Small intestine (tissue), 7 donors: ENCODE data around the gene GPX4. TPM values are rescaled to one million over a fixed set of nuclear protein-coding genes. Genes with fewer than 3 reads are reported as not detected.

ENCODE experiments used
- DNase-seq, 2 donors: peaks; one replicate each; pipeline versions ENCODE4 v3.0.0 to v3.0.0-alpha.2; 2013
- FAIRE-seq: peaks from 2 replicates; lab custom pipeline; 2012; peaks lifted over from hg19 to GRCh38; lab: Jason Lieb, UNC
- H3K27ac ChIP-seq, 3 donors: one replicate each; pipeline ENCODE4 v1.5.1; 2013; ENCODE audit warnings: low read length in 2 of 3, mild to moderate bottlenecking in 2 of 3, control low read depth in 1 of 3, inconsistent platforms in 1 of 3, low read depth in 1 of 3, moderate library complexity in 1 of 3
- H3K27me3 ChIP-seq, 3 donors: one replicate each; pipeline ENCODE4 v1.6.1; 2013; ENCODE audit warnings: low read length in 3 of 3, inconsistent platforms in 1 of 3; ENCODE audit not compliant: control insufficient read depth in 3 of 3, insufficient read depth in 3 of 3
- H3K36me3 ChIP-seq, 3 donors: one replicate each; pipeline ENCODE4 v1.6.1; 2013; ENCODE audit warnings: low read length in 3 of 3, inconsistent platforms in 1 of 3, low read depth in 1 of 3, mild to moderate bottlenecking in 1 of 3, moderate library complexity in 1 of 3; ENCODE audit not compliant: control insufficient read depth in 3 of 3, insufficient read depth in 2 of 3
- H3K4me1 ChIP-seq, 3 donors: one replicate each; pipeline ENCODE4 v1.6.1; 2013; ENCODE audit warnings: low read length in 2 of 3, inconsistent platforms in 1 of 3, low read depth in 1 of 3, mild to moderate bottlenecking in 1 of 3, moderate library complexity in 1 of 3; ENCODE audit not compliant: control insufficient read depth in 3 of 3, insufficient read depth in 2 of 3
- H3K4me3 ChIP-seq, 3 donors: one replicate each; pipeline ENCODE4 v1.5.1; 2013; ENCODE audit warnings: low read length in 3 of 3, control low read depth in 1 of 3, inconsistent platforms in 1 of 3, low read depth in 1 of 3, mild to moderate bottlenecking in 1 of 3, moderate library complexity in 1 of 3
- H3K9me3 ChIP-seq, 2 donors: one replicate each; pipeline ENCODE4 v1.6.1; 2013; ENCODE audit warnings: low read depth in 1 of 2, low read length in 1 of 2; ENCODE audit not compliant: control insufficient read depth in 2 of 2, insufficient read depth in 1 of 2
- WGBS, 3 donors: extraction: QIAGEN DNeasy Blood & Tissue Kit; methylation state at CpG; one replicate each; pipeline ENCODE4 v1.1.7; 2013; 5-methylcytosine and 5-hydroxymethylcytosine counted together
- polyA plus RNA-seq, 4 donors: library from polyadenylated mRNA; stranded (reverse) in 3 of 4; unstranded in 1 of 4; fragments of 200-250 nt in 3 of 4; fragments of 120-200 nt in 1 of 4; gene quantifications; one replicate each; pipeline versions ENCODE4 v1.2.1 to v1.2.3, GENCODE V29; 2013
- donor health status: healthy with polysubstance abuse.
- donor health status: control.
- donor health status: control.
- donor health status: Bipolar disorder and iron deficiency.
- donor health status: healthy.

The GPX4 gene
- polyA plus RNA-seq, 4 donors = 335 to 1,298 (median 781) TPM

DNA sequence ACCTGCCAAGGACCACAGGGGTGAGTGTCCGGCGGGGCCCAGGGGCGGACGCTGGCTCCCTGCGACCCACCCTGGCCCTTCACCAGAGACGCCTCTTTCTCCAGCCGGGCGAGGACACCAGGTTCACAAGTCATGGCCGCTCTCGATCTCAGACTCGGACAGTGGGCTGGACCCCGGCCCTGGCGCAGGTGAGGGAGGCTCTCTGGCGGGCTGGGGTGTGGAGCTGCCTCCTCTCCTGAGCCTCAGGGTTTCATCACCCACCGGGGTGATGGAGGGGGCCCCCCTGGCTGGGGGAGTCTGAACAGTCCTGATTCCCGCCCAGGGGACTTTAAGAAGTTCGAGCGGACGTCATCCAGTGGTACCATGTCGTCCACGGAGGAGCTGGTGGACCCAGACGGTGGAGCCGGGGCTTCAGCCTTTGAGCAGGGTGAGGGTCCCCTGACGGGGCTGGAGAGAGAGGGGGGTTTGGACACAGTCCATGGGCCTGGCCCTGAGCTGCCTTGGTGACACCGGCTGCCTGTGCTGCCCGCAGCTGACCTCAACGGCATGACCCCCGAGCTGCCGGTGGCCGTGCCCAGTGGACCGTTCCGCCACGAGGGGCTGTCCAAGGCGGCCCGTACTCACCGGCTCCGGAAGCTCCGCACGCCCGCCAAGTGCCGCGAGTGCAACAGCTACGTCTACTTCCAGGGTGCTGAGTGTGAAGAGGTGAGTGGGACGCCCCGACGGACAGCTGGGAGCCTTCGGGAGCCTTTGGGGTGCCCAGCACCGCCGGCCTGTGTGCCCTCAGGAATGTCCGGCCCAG is 23.2 kb upstream of the GPX4 start:
- DNase-seq = no peak
- H3K27ac ChIP-seq = no peak overlapping the region
- H3K4me1 ChIP-seq = peaks cover 0 to 20% (median 4%) of the 10 kb centered on the region in 3 donors
- H3K9me3 ChIP-seq = peaks cover 0 to 6% of the 10 kb centered on the region in 2 donors
- H3K36me3 ChIP-seq = peaks cover 3 to 20% (median 4%) of the 10 kb centered on the region in 3 donors
- 94 to 95% (median 95%) methylated on average over 43 to 50 of the region's 50 CpGs for WGBS, 3 donors
- H3K27me3 ChIP-seq = peaks cover 0 to 6% (median 0%) of the 10 kb centered on the region in 3 donors
- no peak for FAIRE-seq
- H3K4me3 ChIP-seq = no peak overlapping the region

DNA sequence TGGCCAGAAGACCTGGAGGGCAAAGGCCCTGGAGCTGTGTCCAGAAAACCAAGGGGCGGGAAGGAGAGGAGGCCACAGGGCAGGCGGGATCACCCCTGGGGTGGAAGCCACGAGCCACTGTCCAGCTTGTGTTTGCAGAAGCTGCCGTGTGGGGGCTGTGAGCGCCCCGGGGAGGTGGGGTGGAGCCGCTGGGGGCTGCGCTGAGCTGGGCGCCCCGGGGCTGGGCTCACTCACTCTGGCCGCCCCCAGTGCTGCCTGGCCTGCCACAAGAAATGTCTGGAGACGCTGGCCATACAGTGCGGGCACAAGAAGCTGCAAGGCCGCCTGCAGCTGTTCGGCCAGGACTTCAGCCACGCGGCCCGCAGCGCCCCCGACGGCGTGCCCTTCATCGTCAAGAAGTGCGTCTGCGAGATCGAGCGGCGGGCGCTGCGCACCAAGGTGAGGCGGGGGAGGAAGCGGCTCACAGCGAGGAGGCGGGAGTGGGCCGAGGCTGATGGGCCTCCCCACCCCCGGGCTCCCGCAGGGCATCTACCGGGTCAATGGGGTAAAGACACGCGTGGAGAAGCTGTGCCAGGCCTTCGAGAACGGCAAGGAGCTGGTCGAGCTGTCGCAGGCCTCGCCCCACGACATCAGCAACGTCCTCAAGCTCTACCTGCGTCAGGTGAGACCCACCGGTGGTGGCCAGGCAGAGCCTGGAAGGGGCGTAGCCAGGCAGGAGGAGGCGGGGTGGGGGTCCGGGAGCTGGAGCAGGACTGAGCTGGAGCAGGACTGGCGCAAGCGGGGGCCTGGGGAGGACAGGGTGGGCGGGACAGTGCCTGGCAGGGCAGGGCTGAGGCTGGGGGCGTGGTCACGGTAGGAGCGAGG is 22.3 kb upstream of the GPX4 start:
- FAIRE-seq = no peak
- DNase-seq = peak in 1 of 2 donors; percentile 53

DNA sequence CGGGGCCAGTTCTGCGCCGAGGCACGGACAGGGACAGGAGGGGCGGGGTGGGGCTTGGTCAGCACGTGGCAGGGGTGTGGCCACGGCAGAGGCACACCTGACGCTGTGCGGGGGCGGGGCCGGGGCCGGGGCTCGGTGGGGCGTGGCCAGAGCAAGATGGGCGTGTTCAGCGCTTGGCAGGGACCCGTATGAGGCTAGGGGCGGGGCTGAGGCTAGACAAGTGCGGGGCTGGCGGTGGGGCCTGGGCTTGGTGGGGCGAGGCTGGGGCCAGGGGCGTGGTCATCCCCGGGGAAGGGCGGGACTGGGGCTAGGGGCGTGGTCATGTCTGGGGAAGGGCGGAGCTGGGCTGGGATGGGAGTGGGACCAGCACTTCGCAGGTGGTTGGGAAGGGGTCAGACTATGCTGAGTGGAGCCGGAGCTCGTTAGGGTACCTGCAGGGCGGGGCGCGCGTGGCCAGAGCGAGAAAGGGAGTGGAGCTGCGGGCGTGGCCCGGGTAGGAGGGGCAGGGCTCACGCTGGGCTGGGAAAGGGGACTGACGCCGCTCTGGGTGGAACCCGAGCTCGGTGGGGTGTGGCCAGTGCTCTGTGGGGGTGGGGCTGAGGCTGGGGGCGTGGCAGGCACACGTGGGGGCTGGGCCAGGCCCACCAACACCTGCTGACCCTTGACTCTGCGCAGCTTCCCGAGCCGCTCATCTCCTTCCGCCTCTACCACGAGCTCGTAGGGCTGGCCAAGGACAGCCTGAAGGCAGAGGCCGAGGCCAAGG is 21.4 kb upstream of the GPX4 start:
- 10 to 31% (median 14%) methylated on average over 37 to 51 of the region's 51 CpGs for WGBS, 3 donors
- Histone ChIP-seq H3K9me3 (peaks cover 0 to 6% of the 10 kb centered on the region in 2 donors), H3K4me1 (peaks cover 0 to 20% (median 4%) of the 10 kb centered on the region in 3 donors), H3K27ac (peak overlapping the region; percentile 73 to 86 (median 83)), H3K36me3 (peaks cover 3 to 38% (median 4%) of the 10 kb centered on the region in 3 donors), H3K4me3 (peak overlapping the region in 2 of 3 donors; percentile 50 to 54), H3K27me3 (no peaks in the 10 kb centered on the region)
- FAIRE-seq = no peak
- DNase-seq = peak; percentile 93 to 96

More for the DNA sequence above, 22.3 kb upstream of the GPX4 start:
- H3K4me3 ChIP-seq = peak overlapping the region in 2 of 3 donors; percentile 20 to 22
- no peaks in the 10 kb centered on the region for H3K27me3 ChIP-seq
- H3K9me3 ChIP-seq = peaks cover 0 to 6% of the 10 kb centered on the region in 2 donors
- H3K36me3 ChIP-seq = peaks cover 3 to 29% (median 4%) of the 10 kb centered on the region in 3 donors
- WGBS, 3 donors = 55 to 69% (median 56%) methylated on average over 54 to 58 of the region's 58 CpGs
- peaks cover 0 to 20% (median 4%) of the 10 kb centered on the region in 3 donors for H3K4me1 ChIP-seq
- H3K27ac ChIP-seq = peak overlapping the region; percentile 33 to 69 (median 48)

DNA sequence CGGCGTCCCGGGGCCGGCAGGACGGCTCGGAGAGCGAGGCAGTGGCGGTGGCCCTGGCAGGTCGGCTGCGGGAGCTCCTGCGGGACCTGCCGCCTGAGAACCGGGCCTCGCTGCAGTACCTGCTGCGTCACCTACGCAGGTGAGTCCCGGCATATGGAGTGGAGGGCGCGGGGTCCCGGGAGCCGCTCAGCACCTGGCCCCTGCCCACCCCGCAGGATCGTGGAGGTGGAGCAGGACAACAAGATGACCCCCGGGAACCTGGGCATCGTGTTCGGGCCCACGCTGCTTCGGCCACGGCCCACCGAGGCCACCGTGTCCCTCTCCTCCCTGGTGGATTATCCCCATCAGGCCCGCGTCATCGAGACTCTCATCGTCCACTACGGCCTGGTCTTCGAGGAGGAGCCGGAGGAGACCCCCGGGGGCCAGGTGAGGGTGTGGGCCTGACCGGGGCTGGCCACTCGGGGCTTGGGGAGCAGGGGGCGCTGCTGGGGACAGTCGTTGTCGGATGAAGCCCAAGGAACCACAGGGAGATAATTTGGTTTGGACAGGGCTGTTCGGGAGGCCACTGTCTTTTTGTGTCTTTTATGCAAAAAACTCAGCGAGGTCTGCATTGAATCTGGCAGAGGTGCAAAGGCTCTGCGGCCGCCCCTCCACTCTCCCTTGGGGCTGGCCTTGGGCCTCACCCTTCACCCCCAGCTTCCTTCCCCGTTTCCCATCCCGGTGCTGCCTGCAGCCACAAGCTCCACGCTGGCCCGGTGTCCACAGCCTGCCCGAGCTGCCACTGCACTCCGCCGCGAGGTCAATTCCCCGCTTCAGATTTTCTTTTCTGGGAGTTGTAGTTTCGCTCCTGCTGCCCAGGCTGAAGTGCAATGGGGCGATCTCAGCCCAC is 20.6 kb upstream of the GPX4 start:
- 22 to 77% (median 45%) methylated on average over 55 to 59 of the region's 59 CpGs for WGBS, 3 donors
- H3K4me3 ChIP-seq = peak overlapping the region in 2 of 3 donors; percentile 50 to 54
- DNase-seq = no peak
- peak overlapping the region; percentile 38 to 86 (median 63) for H3K27ac ChIP-seq
- peaks cover 3 to 46% (median 4%) of the 10 kb centered on the region in 3 donors for H3K36me3 ChIP-seq
- no peak for FAIRE-seq
- H3K4me1 ChIP-seq = peaks cover 0 to 20% (median 4%) of the 10 kb centered on the region in 3 donors
- no peaks in the 10 kb centered on the region for H3K27me3 ChIP-seq
- peaks cover 0 to 6% of the 10 kb centered on the region in 2 donors for H3K9me3 ChIP-seq

DNA sequence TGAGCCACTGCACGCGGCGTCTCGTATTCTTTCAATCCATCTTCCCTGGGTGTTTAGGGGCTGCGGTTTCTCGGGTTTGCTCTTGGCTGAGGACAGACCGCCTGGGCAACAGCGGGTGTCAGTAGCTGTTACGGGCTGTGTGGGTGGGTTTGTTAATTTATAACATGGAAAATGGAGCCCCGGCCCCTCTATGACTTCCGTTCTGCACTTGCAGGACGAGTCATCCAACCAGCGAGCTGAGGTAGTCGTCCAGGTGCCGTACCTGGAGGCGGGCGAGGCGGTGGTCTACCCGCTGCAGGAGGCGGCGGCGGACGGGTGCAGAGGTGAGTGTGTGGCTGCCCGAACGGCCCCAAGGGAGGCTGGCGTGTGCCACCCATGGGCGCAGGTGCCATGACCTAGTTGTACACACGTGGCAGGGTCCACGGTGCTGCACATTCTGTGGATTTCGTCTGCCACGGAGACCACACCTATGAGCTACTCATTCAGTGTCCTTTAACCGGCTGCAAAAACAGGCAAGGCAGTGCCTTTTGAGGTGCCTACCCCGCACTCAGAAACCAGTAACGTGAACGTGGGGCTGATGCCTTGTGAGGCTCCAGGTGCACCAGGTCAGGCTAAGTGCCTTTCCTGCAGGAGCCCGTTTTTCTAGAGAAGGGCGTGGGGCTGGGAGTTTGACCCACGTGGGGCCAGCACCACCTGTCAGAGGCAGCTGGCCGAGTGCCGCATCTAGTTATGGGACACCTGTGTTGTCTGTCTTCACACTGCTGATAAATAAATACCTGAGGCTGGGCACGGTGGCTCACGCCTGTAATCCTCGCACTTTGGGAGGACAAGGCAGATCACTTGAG is 19.5 kb upstream of the GPX4 start:
- H3K27ac ChIP-seq = no peak overlapping the region
- peaks cover 3 to 57% (median 10%) of the 10 kb centered on the region in 3 donors for H3K36me3 ChIP-seq
- no peak for FAIRE-seq
- 52 to 71% (median 54%) methylated on average over 43 of the region's 43 CpGs for WGBS, 3 donors
- peaks cover 0 to 6% of the 10 kb centered on the region in 2 donors for H3K9me3 ChIP-seq
- peaks cover 0 to 20% (median 4%) of the 10 kb centered on the region in 3 donors for H3K4me1 ChIP-seq
- no peak for DNase-seq
- no peaks in the 10 kb centered on the region for H3K27me3 ChIP-seq
- H3K4me3 ChIP-seq = peak overlapping the region in 1 of 3 donors; percentile 54

DNA sequence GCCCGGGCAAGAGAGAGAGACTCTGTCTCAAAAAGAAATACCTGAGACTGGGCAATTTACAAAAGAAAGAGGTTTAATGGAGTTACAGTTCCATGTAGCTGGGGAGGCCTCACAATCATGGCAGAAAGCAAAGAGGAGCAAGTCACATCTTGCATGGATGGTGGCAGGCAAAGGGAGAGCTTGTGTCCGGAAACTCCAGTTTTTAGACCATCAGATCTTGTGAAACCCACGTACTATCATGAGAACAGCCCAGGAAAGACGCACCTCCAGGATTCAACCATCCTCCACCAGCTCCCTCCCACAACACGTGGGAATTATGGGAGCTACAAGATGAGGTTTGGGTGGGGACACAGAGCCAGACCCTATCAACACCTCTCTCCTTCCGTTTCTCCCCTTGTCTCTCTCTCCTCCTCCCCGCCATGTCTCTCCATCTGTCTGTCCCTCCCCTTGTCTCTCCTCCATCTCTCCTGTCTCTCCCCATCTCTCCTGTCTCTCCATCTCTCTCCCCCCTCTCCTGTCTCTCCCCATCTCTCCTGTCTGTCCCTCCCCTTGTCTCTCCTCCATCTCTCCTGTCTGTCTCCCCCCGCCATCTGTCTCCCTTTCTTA is 18.6 kb upstream of the GPX4 start:
- peaks cover 0 to 20% (median 4%) of the 10 kb centered on the region in 3 donors for H3K4me1 ChIP-seq
- FAIRE-seq (no peak), DNase-seq (no peak)
- peaks cover 0 to 6% of the 10 kb centered on the region in 2 donors for H3K9me3 ChIP-seq
- peaks cover 3 to 66% (median 10%) of the 10 kb centered on the region in 3 donors for H3K36me3 ChIP-seq
- H3K4me3 ChIP-seq = no peak overlapping the region
- H3K27ac ChIP-seq = no peak overlapping the region
- 74 to 82% (median 82%) methylated on average over 7 to 8 of the region's 8 CpGs for WGBS, 3 donors
- no peaks in the 10 kb centered on the region for H3K27me3 ChIP-seq
